ENCODE data around the gene UTP25.
"Not testable (repeated sequence)": the region's sequence is repeated elsewhere in the genome, so short reads cannot be mapped to it uniquely, and the experiment has no call there.

The UTP25 gene

DNA sequence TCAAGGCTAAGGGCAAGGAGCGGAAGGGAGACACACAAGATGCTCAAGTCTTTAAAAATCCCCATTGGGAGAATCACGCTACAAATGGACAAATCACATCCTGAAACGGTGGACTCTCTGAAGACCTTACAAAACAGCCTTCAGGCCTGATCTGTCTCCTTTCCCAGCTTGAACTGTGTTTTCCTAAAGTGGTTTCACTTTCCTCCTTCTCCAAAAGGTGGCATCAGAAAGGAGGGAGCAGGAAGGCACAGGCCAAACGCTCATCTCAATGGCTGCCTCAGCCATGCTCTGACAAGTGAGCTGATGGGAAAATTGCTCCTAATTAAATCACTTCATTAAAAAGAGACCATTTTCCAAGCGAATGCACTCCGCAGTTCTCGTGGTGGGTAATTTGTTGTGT is 47.7 kb downstream of the UTP25 start:
- DNase-seq = no peak

DNA sequence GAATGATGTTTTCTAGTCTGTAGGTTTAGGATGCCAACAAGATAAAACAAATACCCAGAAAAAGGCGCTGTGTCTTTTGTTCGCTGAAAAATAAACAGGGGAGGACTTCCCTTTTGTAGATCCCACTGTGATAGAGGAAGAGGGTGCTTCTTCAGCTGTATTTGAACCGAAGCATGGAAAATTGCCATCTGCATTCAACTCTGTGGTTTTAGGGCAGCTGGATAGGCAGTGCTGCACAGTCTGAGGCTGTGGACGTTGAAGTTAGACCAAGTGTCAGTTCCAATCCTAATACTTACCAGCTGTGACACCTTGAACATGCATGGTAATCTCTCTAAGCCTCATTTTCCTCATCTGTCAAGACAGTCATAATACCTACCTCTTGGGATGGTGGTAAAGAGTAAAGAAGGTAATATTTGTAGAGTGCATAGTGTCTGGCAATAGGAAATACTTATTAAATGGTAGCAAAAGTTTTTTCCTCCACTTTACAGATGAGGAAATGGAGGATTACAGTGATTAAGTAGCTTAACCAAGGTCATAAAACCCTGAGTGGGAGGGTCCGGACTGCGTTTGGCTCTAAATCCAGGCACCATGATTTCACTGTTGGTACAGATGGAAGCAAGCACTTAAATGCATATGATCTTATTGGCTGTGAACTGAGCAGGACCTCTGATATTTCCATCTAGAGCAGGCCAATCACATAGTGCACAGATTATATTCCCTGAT is 48.5 kb downstream of the UTP25 start:
- no peak for DNase-seq

DNA sequence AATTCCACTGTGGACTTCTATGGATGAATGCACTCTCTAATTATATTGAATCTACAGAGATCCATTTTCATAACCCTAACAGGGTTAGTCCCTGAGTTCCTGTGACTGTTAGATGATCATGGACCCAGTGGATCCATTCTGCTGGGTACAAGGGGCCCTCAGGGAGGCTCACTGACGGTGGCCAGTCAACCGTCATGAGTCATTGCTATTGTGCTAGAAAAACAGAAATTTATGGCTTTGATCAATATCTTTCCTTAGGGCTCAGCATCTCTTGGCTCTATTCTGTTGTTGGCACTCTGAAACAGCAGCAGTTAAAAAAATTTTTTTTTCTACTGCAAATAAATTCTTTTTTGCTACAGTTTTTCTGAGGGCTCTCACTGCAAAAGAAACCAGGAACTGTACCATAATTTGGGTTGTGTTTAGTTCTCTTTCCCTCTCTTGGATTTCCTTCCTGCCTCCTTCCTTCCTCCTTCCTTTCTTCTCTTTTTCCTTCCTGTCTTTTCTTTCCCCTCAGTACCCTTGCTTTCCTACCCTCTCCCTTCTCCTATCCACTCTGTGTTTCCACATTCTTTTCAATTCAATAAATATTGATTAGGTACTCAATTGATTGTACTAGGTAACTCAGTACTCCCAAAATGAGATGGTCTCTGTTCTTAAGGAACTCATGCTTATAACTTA is 49.5 kb downstream of the UTP25 start:
- no peak for DNase-seq

DNA sequence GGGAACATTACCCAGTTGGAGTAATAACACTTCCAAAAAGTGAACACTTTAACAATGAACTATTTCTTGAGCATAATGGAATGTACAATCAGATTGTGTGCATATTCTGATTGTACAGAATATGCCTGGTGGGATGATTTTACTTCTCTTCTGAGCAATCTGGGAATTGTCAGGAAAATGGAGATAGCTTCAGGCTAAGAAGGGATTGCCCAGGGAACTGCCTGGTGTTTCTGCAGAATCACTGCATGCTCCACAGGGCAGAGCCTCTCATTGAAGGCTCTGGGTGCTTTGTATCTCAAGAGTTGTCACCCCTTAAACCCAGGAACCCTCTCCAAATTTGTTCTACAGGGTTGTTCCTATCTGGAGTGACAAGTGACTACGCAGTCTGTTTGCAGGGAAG is 51.2 kb downstream of the UTP25 start:
- no peak for DNase-seq

DNA sequence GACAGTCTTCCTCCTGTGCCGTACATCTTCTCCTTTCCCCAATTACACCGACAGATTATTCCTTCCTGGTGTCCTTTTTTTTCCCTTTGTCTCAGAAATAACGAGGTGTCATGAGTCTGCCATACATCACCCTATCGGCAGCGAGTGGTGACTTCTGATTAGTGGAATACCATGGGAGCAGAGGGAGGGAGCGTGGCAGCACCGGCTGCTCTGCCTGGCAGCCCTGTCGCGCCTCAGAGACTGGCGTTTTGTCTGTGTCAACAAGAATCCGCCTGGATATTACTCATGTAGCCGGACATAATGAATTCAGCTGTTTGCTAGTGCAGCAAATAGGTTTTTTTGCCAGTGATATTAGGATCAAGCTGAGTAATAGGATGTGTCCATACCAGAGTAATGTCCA is 51.8 kb downstream of the UTP25 start:
- no peak for DNase-seq

DNA sequence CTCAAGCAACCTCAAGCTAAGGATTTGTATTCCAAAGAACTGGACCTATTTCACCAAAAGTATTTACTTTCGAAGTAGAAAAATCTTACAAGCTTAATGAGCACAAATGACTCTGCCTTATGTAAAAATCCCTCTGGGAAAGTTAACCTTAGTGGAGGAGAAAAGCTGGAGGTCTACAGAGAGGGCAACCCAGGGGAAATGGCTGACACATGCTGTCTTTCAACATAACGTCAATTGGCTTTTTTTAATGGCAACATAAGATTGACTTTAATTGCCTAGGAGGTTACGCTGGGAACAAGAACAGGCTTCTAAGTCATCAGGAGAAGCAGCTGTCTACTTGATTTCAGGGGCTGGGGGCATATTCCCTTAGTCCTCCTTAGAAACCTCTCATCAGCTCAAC is 52.3 kb downstream of the UTP25 start:
- no peak for DNase-seq

DNA sequence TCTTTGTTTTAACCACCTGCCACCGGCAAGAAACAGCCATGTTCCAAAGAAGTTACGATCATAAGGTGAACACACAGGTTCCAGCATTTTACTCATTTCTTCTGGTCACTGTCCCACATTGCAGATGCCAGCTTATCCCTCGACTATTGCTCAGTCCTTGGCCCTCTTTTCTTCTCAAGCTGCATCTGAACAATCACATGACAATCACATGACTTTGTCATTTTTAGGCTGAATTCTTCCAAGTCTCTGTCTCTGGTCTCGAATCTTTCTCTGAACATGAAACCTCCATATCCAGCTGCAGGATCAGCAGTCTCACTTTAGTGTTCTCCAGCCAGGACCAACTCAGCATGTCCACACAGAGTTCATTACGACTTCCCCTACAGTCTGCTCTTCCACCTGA is 53.8 kb downstream of the UTP25 start:
- DNase-seq = no peak

DNA sequence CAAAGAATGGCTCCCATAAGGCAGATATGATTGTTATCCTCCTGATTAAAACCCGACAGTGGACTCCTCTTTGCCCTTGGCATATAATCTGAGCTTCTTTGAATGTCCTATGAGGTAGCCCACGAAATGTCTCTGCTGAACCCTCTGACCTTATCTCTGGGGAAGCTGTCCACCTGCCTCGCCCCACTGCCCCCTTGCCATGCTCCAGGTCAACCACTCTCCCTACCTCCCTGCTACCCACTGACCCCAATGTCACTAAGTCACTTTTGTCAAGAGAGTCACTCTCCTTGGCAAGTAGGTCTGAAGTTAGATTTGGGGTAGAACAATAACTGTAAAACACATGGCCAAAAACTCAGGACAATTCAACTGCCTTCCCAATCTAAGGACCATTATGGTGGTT is 54.5 kb downstream of the UTP25 start:
- no peak for DNase-seq

DNA sequence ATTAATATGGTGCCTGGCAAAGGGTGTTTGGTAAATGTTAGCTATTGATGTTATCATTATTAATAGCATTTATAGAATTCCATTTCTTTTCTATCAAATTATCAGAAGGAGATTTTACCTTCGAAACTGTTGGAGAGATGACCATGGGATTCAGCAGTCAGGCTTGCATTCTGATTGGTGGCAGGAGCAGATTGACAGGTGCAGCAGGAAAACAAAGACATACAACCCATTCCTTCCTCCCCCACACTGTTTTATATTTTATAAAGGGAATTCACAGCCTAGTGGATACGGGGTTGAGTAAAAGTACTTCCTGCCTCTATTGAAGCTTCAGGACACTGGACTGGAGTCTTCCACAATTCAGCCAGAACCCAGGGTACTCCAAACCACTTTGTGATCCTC is 55.2 kb downstream of the UTP25 start:
- DNase-seq = no peak

DNA sequence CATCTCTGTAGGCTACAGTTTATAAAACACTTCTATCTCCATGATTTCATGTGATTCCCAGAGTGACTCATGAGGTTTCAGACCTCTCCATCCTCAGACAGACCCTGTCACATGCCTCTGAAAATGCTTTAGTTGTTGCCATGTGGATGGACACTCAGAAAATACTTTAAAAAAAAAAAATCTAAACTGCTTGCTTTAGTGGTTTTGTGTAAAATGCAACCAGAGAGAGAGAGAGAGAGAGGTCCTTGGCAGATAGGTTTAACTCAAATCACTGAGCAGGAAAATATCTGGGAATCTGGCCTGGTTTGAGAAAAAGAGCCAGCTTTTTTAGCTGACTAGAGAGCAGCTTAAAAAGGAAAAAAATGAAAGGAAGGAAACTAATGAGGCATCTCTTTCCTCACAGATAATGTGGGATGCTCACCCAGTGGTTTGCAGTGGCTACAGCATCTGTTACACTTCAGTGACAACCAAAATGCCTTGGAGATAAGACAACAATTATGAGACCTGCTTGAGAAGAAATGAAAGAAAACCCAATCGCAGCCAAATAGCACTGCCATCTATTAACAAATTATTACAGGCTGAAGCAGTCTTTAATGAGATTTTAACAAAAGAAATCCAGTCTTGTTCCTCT is 55.7 kb downstream of the UTP25 start:
- DNase-seq = no peak

DNA sequence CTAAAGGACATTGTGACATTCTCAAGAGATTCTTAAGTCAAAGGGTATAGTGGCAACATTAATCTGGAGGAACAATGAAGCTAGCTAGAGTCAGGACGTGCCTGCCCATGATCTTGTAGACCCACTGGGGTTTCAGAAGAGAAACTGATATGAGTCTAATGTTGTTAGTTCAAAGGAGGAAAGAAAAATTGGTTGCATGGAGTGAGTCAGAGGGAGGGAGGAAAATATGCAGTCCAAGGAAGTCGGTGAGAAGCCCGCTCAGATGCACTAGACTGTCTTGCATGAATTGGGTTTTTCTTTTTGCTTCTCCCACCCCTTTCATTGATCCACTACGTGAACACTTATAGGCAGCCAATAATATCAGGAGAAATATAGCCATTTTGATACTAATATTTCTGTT is 56.5 kb downstream of the UTP25 start:
- DNase-seq = no peak

DNA sequence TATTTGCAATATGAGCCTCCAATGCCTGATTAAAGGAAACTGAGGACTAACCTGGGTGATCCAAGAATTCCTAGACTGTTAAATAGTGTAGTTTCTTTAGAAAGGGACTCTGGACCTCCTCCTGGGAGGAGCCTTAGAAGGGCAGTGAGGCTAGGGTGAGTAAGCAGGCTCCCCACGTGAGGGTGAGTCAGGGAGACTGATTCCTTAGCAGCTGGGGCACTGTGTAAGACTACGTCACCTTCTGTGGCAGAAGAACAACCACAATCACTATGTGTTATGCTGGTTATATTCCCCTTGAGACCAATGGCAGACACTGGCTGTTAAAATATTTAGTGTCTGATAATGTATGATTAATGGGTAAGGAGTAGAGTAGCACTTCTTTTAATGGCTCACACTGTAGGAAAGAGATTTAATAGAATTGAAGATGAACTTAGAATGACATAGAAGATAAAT is 56.9 kb downstream of the UTP25 start:
- DNase-seq = no peak

DNA sequence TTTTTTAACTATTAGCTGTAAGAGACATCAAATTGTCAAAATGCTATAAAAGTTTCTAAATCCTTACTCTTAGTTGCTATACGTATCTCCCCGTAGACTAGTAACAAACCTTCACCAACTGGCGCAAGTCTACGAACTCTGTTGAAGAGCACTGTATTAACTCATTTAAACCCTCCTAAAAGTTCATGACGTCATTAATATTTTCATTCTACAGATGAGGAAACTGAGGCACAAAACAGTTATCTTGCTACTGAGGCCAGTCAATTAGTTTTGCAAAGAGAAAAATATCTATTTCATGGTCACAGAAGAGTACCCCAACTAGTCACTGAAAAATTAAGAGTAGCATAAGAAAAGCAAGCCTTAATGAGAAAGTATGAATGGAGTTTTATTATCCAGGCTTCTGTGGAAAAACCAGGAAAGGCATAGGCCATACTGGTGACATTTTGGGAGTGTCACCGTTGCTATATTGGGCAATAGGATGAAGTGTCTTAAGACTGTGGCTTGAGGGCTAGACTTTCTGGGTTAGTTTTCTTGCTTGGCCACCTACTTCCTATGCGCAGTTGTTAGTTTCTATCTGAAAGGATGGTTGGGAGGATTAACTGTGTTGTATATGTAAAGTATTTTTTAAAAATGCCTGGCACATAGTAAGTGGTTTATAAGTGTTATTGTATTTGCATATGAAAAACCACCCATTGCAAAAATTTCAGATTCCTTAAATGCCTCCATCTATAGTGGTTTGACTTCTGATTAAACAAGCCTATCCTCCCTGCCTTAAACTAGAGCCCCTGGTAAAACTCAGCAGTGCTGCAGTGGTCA is 57.8 kb downstream of the UTP25 start:
- no peak for DNase-seq

DNA sequence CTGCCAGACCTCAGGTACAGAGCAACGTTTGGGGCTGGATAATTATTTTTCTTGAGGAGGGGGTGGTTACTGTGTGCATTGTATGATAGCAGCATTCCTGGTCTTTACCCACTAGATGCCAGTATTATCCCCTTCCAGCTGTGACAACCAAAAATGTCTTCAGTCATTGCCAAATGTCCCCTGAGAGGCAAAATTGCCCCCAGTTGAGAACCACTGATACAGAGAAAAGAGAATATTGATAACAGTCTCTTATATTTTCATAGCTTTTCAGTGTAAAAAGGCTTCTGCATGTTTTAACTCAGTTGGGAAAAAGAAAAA is 58.4 kb downstream of the UTP25 start:
- DNase-seq = no peak

DNA sequence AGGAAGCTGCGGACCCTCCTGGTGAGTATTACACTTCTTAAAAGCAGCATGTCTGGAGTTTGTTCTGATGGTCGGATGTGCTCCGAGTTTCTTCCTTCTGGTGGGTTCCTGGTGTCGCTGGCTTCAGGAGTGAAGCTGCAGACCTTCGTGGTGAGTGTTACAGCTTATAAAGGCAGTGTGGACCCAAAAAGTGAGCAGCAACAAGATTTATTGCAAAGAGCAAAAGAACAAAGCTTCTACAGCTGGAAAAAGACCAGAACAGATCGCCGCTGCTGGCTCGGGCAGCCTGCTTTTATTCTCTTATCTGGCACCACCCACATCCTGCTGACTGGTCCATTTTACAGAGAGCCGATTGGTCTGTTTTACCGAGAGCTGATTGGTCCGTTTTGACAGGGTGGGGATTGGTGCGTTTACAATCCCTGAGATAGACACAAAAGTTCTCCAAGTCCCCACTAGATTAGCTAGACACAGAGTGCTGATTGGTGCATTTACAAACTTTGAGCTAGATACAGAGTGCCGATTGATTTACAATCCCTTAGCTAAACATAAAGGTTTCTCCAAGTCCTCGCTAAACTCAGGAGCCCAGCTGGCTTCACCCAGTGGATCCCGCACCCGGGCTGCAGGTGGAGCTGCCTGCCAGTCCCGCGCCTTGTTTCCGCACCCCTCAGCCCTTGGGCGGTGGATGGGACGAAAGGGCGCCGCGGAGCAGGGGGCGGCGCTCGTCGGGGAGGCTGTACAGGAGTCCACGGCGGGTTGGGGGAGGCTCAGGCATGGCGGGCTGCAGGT is 60.7 kb downstream of the UTP25 start:
- DNase-seq = not testable (repeated sequence)

DNA sequence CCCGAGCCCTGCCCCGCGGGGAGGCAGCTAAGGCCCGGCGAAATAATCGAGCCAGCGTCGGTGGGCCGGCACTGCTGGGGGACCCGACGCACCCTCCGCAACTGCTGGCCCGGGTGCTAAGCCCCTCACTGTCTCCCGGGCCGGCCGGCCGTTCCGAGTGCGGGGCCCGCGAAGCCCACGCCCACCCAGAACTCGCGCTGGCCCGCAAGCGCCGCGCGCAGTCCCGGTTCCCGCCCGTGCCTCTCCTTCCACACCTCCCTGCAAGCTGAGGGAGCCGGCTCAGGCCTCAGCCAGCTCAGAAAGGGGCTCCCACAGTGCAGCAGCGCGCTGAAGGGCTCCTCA is 61.3 kb downstream of the UTP25 start:
- DNase-seq = no peak

DNA sequence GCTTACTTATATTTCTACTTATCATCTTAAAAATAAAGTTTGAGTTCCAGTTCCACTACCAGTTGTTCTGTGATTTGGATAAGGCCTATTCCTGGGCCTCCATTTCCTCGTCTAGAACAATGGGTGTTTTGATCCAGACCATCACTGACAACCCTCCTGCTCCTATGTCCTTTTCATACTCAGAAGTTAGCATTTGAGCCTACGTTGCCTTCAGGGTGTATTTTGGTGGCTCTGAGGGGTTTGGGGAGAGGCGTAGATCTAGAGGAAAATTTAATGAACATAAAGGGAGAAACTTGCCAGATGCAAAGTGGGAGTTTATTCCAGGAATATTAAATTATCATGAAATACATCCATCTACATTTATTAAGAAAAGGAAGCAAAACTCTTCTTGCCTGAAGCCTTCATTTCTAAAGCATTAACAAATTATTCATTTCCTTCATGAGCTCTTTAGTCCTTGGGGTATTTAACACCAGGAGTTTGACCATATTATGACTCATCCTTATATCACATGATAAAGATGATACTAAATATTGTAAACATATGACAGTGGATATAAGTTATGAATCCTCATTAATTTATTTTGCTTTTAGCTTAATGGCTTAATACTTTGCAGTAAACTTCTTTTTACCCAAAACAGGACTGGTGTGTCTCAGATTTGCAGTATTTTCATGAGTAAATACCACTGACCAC is 63.0 kb downstream of the UTP25 start:
- no peak for DNase-seq

DNA sequence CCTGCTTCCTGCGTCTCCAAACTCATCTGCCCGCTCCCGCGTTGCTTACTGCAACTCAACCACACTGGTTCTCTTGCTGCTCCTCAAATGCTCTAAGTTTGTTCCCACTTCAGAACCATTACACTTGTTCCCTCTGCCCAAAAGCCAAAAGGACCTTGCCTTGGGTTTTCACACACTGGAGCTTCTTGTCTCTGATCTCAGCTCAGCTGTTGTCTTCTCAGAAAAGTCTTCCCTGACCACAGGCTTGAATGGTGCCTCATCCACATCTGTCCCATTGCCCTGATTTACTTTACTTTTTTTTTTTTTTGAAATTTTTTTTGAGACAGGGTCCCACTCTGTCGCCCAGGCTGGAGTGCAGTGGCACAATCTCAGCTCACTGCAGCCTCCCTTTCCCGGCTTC is 66.0 kb downstream of the UTP25 start:
- DNase-seq = no peak

DNA sequence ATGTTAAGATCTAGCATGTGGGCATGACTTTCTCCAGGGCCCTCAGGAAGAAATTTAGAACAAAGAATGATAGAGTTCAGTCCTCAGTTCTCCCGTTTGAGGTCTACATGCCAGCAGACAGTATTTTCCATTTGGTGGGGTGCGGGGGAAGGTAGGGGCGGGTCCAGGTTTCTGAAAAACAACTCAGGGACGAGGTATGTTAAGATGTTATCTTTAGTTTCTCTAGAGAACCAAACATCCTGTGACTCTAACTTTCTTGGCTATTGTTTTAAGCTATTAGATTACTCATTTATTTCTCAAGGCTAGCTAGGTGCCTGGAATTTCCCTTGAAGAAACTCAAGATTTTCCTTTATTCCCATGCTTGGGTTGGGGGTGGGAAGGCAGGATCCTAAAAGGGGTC is 67.9 kb downstream of the UTP25 start:
- no peak for DNase-seq

DNA sequence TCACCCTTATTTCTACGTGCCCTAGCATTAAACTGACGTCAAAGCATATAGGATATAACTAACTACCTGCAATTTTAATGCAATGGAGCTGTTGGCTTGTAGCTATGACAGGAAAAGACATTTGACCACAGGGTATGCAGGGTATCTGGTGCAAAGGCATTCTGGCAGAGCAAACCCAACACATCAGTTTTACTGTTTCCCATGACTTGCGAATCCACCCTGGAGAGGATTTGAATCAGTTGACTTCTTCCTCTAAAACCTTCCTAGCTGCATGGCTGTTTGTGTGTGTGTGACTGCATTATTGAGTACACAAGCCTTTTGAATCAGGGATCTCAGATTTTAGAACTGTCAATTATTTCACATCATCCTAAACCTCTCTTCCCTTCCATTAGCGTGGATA is 68.6 kb downstream of the UTP25 start:
- DNase-seq = no peak

DNA sequence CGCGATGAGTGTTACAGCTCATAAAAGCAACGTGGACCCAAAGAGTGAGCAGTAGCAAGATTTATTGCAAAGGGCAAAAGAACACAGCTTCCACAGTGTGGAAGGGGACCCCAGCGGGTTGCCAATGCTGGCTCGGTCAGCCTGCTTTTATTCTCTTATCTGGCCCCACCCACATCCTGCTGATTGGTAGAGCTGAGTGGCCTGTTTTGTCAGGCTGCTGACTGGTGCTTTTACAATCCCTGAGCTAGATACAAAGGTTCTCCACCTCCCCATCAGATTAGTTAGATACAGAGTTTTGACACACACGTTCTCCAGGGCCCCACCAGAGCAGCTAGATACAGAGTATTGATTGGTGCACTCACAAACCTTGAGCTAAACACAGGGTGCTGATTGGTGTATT is 70.5 kb downstream of the UTP25 start:
- DNase-seq = not testable (repeated sequence)

DNA sequence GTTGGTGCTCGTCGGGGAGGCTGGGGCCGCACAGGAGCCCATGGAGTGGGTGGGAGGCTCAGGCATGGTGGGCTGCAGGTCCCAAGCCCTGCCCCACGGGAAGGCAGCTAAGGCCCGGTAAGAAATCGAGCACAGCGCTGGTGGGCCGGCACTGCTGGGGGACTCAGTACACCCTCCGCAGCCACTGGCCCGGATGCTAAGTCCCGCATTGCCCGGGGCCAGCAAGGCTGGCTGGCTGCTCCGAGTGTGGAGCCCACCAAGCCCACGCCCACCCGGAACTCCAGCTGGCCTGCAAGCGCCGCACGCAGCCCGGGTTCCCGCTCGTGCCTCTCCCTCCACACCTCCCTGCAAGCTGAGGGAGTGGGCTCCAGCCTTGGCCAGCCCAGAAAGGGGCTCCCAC is 71.1 kb downstream of the UTP25 start:
- not testable (repeated sequence) for DNase-seq

Data from NCI-H1048 (cell line).